Measurements from ENCODE around the gene KANSL1. TPM values are rescaled to one million over a fixed set of nuclear protein-coding genes. Genes with fewer than 3 reads are reported as not detected.

The KANSL1 gene
- total RNA-seq, 1 donor: 216 TPM

GRCh38 chr17:46002973-46003316, 190.3 kb downstream of the KANSL1 start:
- Histone ChIP-seq H3K9me3 (ENCODE audit: low read depth, low read length) (no peaks in the 10 kb centered on the region), H3K27me3 (ENCODE audit: insufficient read depth, low read length) (no peaks in the 10 kb centered on the region), H3K4me1 (ENCODE audit: insufficient read depth, low read length) (no peaks in the 10 kb centered on the region), H3K4me3 (ENCODE audit: low read length) (no peak overlapping the region)

GRCh38 chr17:46002311-46002972, 190.8 kb downstream of the KANSL1 start:
- Histone ChIP-seq H3K9me3 (ENCODE audit: low read depth, low read length) (no peaks in the 10 kb centered on the region), H3K4me1 (ENCODE audit: insufficient read depth, low read length) (no peaks in the 10 kb centered on the region), H3K27me3 (ENCODE audit: insufficient read depth, low read length) (no peaks in the 10 kb centered on the region), H3K4me3 (ENCODE audit: low read length) (no peak overlapping the region)

GRCh38 chr17:46001390-46002310, 191.6 kb downstream of the KANSL1 start:
- Histone ChIP-seq H3K9me3 (ENCODE audit: low read depth, low read length) (no peaks in the 10 kb centered on the region), H3K4me1 (ENCODE audit: insufficient read depth, low read length) (no peaks in the 10 kb centered on the region), H3K27me3 (ENCODE audit: insufficient read depth, low read length) (no peaks in the 10 kb centered on the region)

GRCh38 chr17:46000757-46001156, 192.5 kb downstream of the KANSL1 start:
- H3K9me3 ChIP-seq (ENCODE audit: low read depth, low read length): no peaks in the 10 kb centered on the region
- H3K27me3 ChIP-seq (ENCODE audit: insufficient read depth, low read length): no peaks in the 10 kb centered on the region
- H3K4me1 ChIP-seq (ENCODE audit: insufficient read depth, low read length): no peaks in the 10 kb centered on the region
- no peak overlapping the region for H3K4me3 ChIP-seq (ENCODE audit: low read length)

More at GRCh38 chr17:46001390-46002310, 191.6 kb downstream of the KANSL1 start:
- H3K4me3 ChIP-seq (ENCODE audit: low read length): no peak overlapping the region

GRCh38 chr17:46000292-46000691, 192.9 kb downstream of the KANSL1 start:
- H3K9me3 ChIP-seq (ENCODE audit: low read depth, low read length): no peaks in the 10 kb centered on the region
- H3K4me3 ChIP-seq (ENCODE audit: low read length): no peak overlapping the region
- no peaks in the 10 kb centered on the region for H3K4me1 ChIP-seq (ENCODE audit: insufficient read depth, low read length)
- H3K27me3 ChIP-seq (ENCODE audit: insufficient read depth, low read length): no peaks in the 10 kb centered on the region

- no peak overlapping the region for H3K4me3 ChIP-seq (ENCODE audit: low read length)
- H3K9me3 ChIP-seq (ENCODE audit: low read depth, low read length): no peaks in the 10 kb centered on the region
- no peaks in the 10 kb centered on the region for H3K27me3 ChIP-seq (ENCODE audit: insufficient read depth, low read length)
- no peaks in the 10 kb centered on the region for H3K4me1 ChIP-seq (ENCODE audit: insufficient read depth, low read length)
These were observed 193.3 kb downstream of the KANSL1 start for GRCh38 chr17:45999900-46000290.

GRCh38 chr17:45998987-45999899, 194.0 kb downstream of the KANSL1 start, which contains the start of gene STH:
STH (plus strand) TSS chr17:45999250; CDS start chr17:45999280, 30 bp downstream.
- H3K9me3 ChIP-seq (ENCODE audit: low read depth, low read length): no peaks in the 10 kb centered on the region
- H3K4me3 ChIP-seq (ENCODE audit: low read length): no peak within 1 kb of the TSS
- no peaks in the 10 kb centered on the region for H3K27me3 ChIP-seq (ENCODE audit: insufficient read depth, low read length)
- H3K4me1 ChIP-seq (ENCODE audit: insufficient read depth, low read length): no peaks in the 10 kb centered on the region

GRCh38 chr17:45997624-45998023, 195.6 kb downstream of the KANSL1 start:
- no peaks in the 10 kb centered on the region for H3K27me3 ChIP-seq (ENCODE audit: insufficient read depth, low read length)
- H3K4me3 ChIP-seq (ENCODE audit: low read length): no peak overlapping the region
- H3K9me3 ChIP-seq (ENCODE audit: low read depth, low read length): no peaks in the 10 kb centered on the region
- H3K4me1 ChIP-seq (ENCODE audit: insufficient read depth, low read length): no peaks in the 10 kb centered on the region

- no peaks in the 10 kb centered on the region for H3K27me3 ChIP-seq (ENCODE audit: insufficient read depth, low read length)
- H3K9me3 ChIP-seq (ENCODE audit: low read depth, low read length): no peaks in the 10 kb centered on the region
- no peak overlapping the region for H3K4me3 ChIP-seq (ENCODE audit: low read length)
- no peaks in the 10 kb centered on the region for H3K4me1 ChIP-seq (ENCODE audit: insufficient read depth, low read length)
These were observed 196.1 kb downstream of the KANSL1 start for GRCh38 chr17:45997166-45997565.

GRCh38 chr17:45996282-45996937, 196.8 kb downstream of the KANSL1 start:
- no peaks in the 10 kb centered on the region for H3K27me3 ChIP-seq (ENCODE audit: insufficient read depth, low read length)
- no peaks in the 10 kb centered on the region for H3K4me1 ChIP-seq (ENCODE audit: insufficient read depth, low read length)
- no peak overlapping the region for H3K4me3 ChIP-seq (ENCODE audit: low read length)
- no peaks in the 10 kb centered on the region for H3K9me3 ChIP-seq (ENCODE audit: low read depth, low read length)

- Histone ChIP-seq H3K4me3 (ENCODE audit: low read length) (no peak overlapping the region), H3K27me3 (ENCODE audit: insufficient read depth, low read length) (no peaks in the 10 kb centered on the region), H3K9me3 (ENCODE audit: low read depth, low read length) (no peaks in the 10 kb centered on the region), H3K4me1 (ENCODE audit: insufficient read depth, low read length) (no peaks in the 10 kb centered on the region)
These were observed 197.5 kb downstream of the KANSL1 start for GRCh38 chr17:45995627-45996270.

GRCh38 chr17:45994987-45995386, 198.2 kb downstream of the KANSL1 start:
- Histone ChIP-seq H3K27me3 (ENCODE audit: insufficient read depth, low read length) (no peaks in the 10 kb centered on the region), H3K4me3 (ENCODE audit: low read length) (no peak overlapping the region), H3K4me1 (ENCODE audit: insufficient read depth, low read length) (no peaks in the 10 kb centered on the region), H3K9me3 (ENCODE audit: low read depth, low read length) (no peaks in the 10 kb centered on the region)

GRCh38 chr17:45993962-45994627, 199.1 kb downstream of the KANSL1 start:
- no peaks in the 10 kb centered on the region for H3K27me3 ChIP-seq (ENCODE audit: insufficient read depth, low read length)
- H3K4me1 ChIP-seq (ENCODE audit: insufficient read depth, low read length): no peaks in the 10 kb centered on the region
- no peak overlapping the region for H3K4me3 ChIP-seq (ENCODE audit: low read length)
- no peaks in the 10 kb centered on the region for H3K9me3 ChIP-seq (ENCODE audit: low read depth, low read length)

- Histone ChIP-seq H3K9me3 (ENCODE audit: low read depth, low read length) (no peaks in the 10 kb centered on the region), H3K4me1 (ENCODE audit: insufficient read depth, low read length) (no peaks in the 10 kb centered on the region), H3K4me3 (ENCODE audit: low read length) (no peak overlapping the region), H3K27me3 (ENCODE audit: insufficient read depth, low read length) (no peaks in the 10 kb centered on the region)
These were observed 200.3 kb downstream of the KANSL1 start for GRCh38 chr17:45992904-45993303.

Measured in mononuclear cell (primary cell).